Measurements from ENCODE around the gene RPS21. TPM values are rescaled to one million over a fixed set of nuclear protein-coding genes. Genes with fewer than 3 reads are reported as not detected.

The RPS21 gene
- polyA plus RNA-seq, 1 donor from 2014 or later, result 1,633 TPM

- Histone ChIP-seq H3K9me3 (ENCODE audit: low read length) (no peaks in the 10 kb centered on the region), H3K9me2 (ENCODE audit: insufficient read depth, low read length) (no peaks in the 10 kb centered on the region), H3K27me3 (ENCODE audit: insufficient read depth, low read depth, low read length) (no peaks in the 10 kb centered on the region), H3K4me2 (ENCODE audit: low read length) (no peak overlapping the region), H3K9ac (ENCODE audit: low read length) (no peak overlapping the region), H3K27ac (ENCODE audit: low read length) (no peak overlapping the region), H3K36me3 (ENCODE audit: insufficient read depth, low read length) (no peaks in the 10 kb centered on the region), H3K4me3 (ENCODE audit: low read length) (no peak overlapping the region), H3F3A (ENCODE audit: insufficient read depth, low read length, poor library complexity, severe bottlenecking) (no peaks in the 10 kb centered on the region), H4K20me1 (ENCODE audit: insufficient read depth) (no peaks in the 10 kb centered on the region), H2AFZ (ENCODE audit: low read depth, low read length) (no peak overlapping the region), H3K79me2 (replicated peaks; ENCODE audit: insufficient read depth, low read length) (no peaks in the 10 kb centered on the region)
- TF ChIP-seq SMC3 (conservative IDR thresholded peaks at IDR 0.05; ENCODE audit: poor library complexity) (no peak), POLR2AphosphoS5 (IDR thresholded peaks at IDR 0.05) (no peak), REST (IDR thresholded peaks at IDR 0.05; ENCODE audit: borderline replicate concordance) (no peak), EZH2 (IDR thresholded peaks at IDR 0.05; ENCODE audit: borderline replicate concordance, insufficient read depth, low read length, poor library complexity, severe bottlenecking) (no peak), EP300 (conservative IDR thresholded peaks at IDR 0.05; ENCODE audit: poor library complexity, severe bottlenecking) (no peak), TAF1 (IDR thresholded peaks at IDR 0.05; ENCODE audit: low read depth) (no peak), RAD21 (conservative IDR thresholded peaks at IDR 0.05) (no peak), CTCF (IDR thresholded peaks at IDR 0.05; ENCODE audit: poor library complexity, severe bottlenecking) (no peak), MXI1 (conservative IDR thresholded peaks at IDR 0.05; ENCODE audit: poor library complexity, severe bottlenecking) (no peak)
Measured at GRCh38 chr20:62430311-62430853, 43.5 kb downstream of the RPS21 start.

- H3F3A ChIP-seq (ENCODE audit: insufficient read depth, low read length, poor library complexity, severe bottlenecking), result no peaks in the 10 kb centered on the region
- H3K79me2 ChIP-seq (replicated peaks; ENCODE audit: insufficient read depth, low read length), result no peaks in the 10 kb centered on the region
- H3K9me3 ChIP-seq (ENCODE audit: low read length), result no peaks in the 10 kb centered on the region
- no peaks in the 10 kb centered on the region for H3K9me2 ChIP-seq (ENCODE audit: insufficient read depth, low read length)
- no peaks in the 10 kb centered on the region for H4K20me1 ChIP-seq (ENCODE audit: insufficient read depth)
- H3K36me3 ChIP-seq (ENCODE audit: insufficient read depth, low read length), result no peaks in the 10 kb centered on the region
- H3K27me3 ChIP-seq (ENCODE audit: insufficient read depth, low read depth, low read length), result no peaks in the 10 kb centered on the region
- TF ChIP-seq CTCF (IDR thresholded peaks at IDR 0.05; ENCODE audit: poor library complexity, severe bottlenecking), result no peak
- no peak for TF ChIP-seq POLR2AphosphoS5 (IDR thresholded peaks at IDR 0.05)
- no peak for TF ChIP-seq TAF1 (IDR thresholded peaks at IDR 0.05; ENCODE audit: low read depth)
- no peak overlapping the region for H3K4me3 ChIP-seq (ENCODE audit: low read length)
- no peak overlapping the region for H3K9ac ChIP-seq (ENCODE audit: low read length)
- no peak overlapping the region for H2AFZ ChIP-seq (ENCODE audit: low read depth, low read length)
- H3K27ac ChIP-seq (ENCODE audit: low read length), result no peak overlapping the region
- H3K4me2 ChIP-seq (ENCODE audit: low read length), result no peak overlapping the region
Measured at GRCh38 chr20:62430866-62431447, 44.1 kb downstream of the RPS21 start.

Data from neural cell (in vitro differentiated cells).